ENCODE measurements around the gene SLC22A6.
"Not testable (repeated sequence)": the region's sequence is repeated elsewhere in the genome, so short reads cannot be mapped to it uniquely, and the experiment has no call there.

SLC22A6 gene

GRCh38 chr11:62957147-62957546 is 27.6 kb downstream of the SLC22A6 start:
- DNase-seq (ENCODE audit: low read depth) = no peak

DNA sequence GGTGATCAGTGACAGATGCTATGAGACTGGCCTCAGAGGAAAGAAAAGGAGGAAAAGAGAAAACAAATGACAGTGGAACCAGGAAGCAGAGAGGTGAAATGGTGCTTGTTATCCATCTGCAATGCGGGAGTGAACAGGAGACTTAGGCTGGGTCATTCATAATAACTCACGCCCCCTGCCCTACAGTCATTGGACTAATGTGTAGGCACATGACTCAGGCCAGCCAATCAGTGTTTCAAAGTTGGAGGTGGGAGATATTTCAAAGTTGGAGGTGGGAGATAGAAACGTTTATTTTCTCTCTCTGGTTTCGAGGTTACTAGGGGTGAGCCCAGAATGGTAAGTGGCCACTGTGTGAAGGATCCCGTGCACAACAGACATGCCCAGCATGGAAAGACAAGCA is 30.3 kb downstream of the SLC22A6 start:
- TF ChIP-seq, protein P1, sequence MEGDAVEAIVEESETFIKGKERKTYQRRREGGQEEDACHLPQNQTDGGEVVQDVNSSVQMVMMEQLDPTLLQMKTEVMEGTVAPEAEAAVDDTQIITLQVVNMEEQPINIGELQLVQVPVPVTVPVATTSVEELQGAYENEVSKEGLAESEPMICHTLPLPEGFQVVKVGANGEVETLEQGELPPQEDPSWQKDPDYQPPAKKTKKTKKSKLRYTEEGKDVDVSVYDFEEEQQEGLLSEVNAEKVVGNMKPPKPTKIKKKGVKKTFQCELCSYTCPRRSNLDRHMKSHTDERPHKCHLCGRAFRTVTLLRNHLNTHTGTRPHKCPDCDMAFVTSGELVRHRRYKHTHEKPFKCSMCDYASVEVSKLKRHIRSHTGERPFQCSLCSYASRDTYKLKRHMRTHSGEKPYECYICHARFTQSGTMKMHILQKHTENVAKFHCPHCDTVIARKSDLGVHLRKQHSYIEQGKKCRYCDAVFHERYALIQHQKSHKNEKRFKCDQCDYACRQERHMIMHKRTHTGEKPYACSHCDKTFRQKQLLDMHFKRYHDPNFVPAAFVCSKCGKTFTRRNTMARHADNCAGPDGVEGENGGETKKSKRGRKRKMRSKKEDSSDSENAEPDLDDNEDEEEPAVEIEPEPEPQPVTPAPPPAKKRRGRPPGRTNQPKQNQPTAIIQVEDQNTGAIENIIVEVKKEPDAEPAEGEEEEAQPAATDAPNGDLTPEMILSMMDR (conservative IDR thresholded peaks at IDR 0.05; ENCODE audit: low read depth, low read length) = no peak
- H3K4me3 ChIP-seq (ENCODE audit: low read depth, low read length) = no peak overlapping the region
- DNase-seq (ENCODE audit: low read depth) = no peak

More at GRCh38 chr11:62957147-62957546, 27.6 kb downstream of the SLC22A6 start:
- H3K4me3 ChIP-seq (ENCODE audit: low read depth, low read length) = no peak overlapping the region
- TF ChIP-seq, protein P1 (conservative IDR thresholded peaks at IDR 0.05; ENCODE audit: low read depth, low read length) = no peak

DNA sequence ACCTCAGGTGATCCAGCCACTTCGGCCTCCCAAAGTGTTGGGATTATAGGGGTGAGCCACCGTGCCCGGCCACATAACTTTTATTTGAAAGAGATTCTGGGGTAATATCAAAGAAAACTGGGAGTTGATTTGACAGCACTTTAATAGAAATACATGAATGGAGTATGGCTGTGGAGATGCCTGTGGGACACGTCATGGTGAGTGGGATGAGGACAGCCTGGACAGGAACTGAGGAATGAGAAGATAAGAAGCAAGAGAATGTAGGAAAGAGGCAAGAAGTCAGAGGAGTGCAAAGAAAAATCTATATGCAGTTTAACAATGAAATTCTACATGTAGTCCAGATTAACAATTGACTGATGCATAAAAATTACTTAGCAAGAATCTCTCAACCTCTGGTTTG is 31.0 kb downstream of the SLC22A6 start:
- DNase-seq (ENCODE audit: low read depth) = no peak
- no peak overlapping the region for H3K4me3 ChIP-seq (ENCODE audit: low read depth, low read length)
- TF ChIP-seq, protein P1 (conservative IDR thresholded peaks at IDR 0.05; ENCODE audit: low read depth, low read length) = no peak

DNA sequence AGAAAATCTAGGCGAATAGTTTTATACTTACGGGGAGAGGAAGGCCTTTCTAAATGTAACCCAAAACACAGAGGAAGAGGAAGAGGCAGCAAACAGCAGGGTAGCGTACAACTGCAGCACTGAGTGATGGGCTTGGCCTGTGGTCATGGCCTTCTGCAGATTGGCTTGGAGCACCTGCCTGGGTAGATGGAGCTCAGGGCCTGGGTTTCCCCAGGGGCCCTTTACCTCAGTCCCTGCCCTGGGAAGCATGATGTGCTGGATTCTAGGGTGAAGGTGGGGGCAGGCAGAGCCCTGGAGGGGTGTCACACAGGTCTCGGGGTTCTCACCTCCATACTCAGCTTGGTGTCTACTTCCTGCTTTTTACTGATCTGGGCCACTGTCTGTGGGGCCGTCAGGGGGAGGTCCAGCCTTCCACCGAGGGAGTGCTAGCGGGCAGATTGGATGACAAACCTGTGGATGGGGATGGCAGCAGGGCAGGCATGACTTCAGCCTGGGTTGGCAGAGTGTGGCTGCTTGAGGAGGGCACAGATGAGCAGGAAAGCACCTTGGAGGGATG is 35.9 kb downstream of the SLC22A6 start:
- H3K4me3 ChIP-seq (ENCODE audit: low read depth, low read length) = no peak overlapping the region
- TF ChIP-seq, protein P1 (conservative IDR thresholded peaks at IDR 0.05; ENCODE audit: low read depth, low read length) = no peak
- DNase-seq (ENCODE audit: low read depth) = no peak

DNA sequence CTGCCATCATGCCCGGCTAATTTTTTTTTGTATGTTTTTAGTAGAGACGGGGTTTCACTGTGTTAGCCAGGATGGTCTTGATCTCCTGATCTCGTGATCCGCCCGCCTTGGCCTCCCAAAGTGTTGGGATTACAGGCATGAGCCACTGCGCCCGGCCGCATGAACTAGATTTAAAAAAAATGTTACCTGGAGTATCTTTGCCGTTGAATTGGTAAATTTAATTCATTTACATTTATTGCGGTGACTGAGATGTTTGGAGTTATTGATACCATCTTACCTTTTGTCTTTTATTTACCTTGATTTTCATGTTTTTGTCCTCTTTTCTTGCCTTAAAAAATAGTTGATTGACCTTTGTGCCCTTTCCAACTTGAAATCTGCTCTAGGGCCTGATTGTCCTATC is 39.2 kb downstream of the SLC22A6 start:
- not testable (repeated sequence) for H3K4me3 ChIP-seq (ENCODE audit: low read depth, low read length); DNase-seq (ENCODE audit: low read depth)

DNA sequence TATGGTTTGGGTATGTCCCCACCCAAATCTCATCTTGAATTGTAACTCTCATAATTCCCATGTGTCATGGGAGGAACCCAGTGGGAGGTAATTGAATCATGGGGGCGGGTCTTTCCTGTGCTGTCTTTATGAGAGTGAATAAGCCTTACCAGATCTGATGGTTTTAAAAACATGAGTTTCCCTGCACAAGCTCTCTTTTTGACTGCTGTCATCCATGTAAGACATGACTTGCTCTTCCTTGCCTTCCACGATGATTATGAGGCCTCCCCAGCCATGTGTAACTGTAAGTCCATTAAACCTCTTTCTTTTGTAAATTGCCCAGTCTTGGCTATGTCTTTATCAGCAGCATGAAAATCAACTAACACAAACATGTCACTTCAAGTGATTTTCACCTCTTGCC is 47.2 kb downstream of the SLC22A6 start:
- not testable (repeated sequence) for DNase-seq (ENCODE audit: low read depth); H3K4me3 ChIP-seq (ENCODE audit: low read depth, low read length)

- no peak for DNase-seq (ENCODE audit: low read depth)
- no peak overlapping the region for H3K4me3 ChIP-seq (ENCODE audit: low read depth, low read length)
- TF ChIP-seq, protein P1 (conservative IDR thresholded peaks at IDR 0.05; ENCODE audit: low read depth, low read length) = no peak
Measured at GRCh38 chr11:62934496-62934785, 50.3 kb downstream of the SLC22A6 start.

- H3K4me3 ChIP-seq (ENCODE audit: low read depth, low read length) = no peak overlapping the region
- DNase-seq (ENCODE audit: low read depth) = no peak
- TF ChIP-seq, protein P1 (conservative IDR thresholded peaks at IDR 0.05; ENCODE audit: low read depth, low read length) = no peak
Measured at GRCh38 chr11:62933750-62934495, 50.8 kb downstream of the SLC22A6 start.
